ENCODE results near the gene ARHGAP15. TPM values are rescaled to one million over a fixed set of nuclear protein-coding genes. Genes with fewer than 3 reads are reported as not detected.

Gene ARHGAP15
- total RNA-seq, 1 experiment from 2014 or later = not detected

GRCh38 chr2:143604566-143604959 is 475.3 kb downstream of the ARHGAP15 start:
- no peaks in the 10 kb centered on the region for H3K79me2 ChIP-seq (ENCODE audit: low read depth)
- ChIA-PET CTCF (no interaction called here), POLR2A (ENCODE audit: unreplicated experiment) (no interaction called here)
- no TSS peak for BruUV-seq (replicated peaks)
- H3K36me3 ChIP-seq (ENCODE audit: low read depth) = no peaks in the 10 kb centered on the region
- no peaks in the 10 kb centered on the region for H3K4me1 ChIP-seq (replicated peaks; ENCODE audit: insufficient read depth)
- no peak overlapping the region for H3K27ac ChIP-seq
- H4K20me1 ChIP-seq (ENCODE audit: insufficient read depth) = no peaks in the 10 kb centered on the region
- no peak for DNase-seq
- no peak overlapping the region for H2AFZ ChIP-seq
- H3K9me3 ChIP-seq (ENCODE audit: insufficient read depth, low read depth) = no peaks in the 10 kb centered on the region
- H3F3A ChIP-seq (ENCODE audit: insufficient read depth, low read depth) = no peaks in the 10 kb centered on the region
- no peak overlapping the region for H3K4me2 ChIP-seq
- TF ChIP-seq CTCF (conservative IDR thresholded peaks at IDR 0.05) = no peak
- no peak for TF ChIP-seq EZH2 (IDR thresholded peaks at IDR 0.05; ENCODE audit: low read depth)
- intact Hi-C loops (cut with micrococcal nuclease; ENCODE audit: unreplicated experiment) = no loop called here
- no peaks in the 10 kb centered on the region for H3K9me2 ChIP-seq (ENCODE audit: insufficient read depth)
- H3K4me3 ChIP-seq = no peak overlapping the region
- no peaks in the 10 kb centered on the region for H3K27me3 ChIP-seq (ENCODE audit: insufficient read depth, low read depth)

- Histone ChIP-seq H4K20me1 (ENCODE audit: insufficient read depth) (no peaks in the 10 kb centered on the region), H3K4me2 (no peak overlapping the region), H3K9me3 (ENCODE audit: insufficient read depth, low read depth) (no peaks in the 10 kb centered on the region), H2AFZ (no peak overlapping the region), H3K79me2 (ENCODE audit: low read depth) (no peaks in the 10 kb centered on the region), H3K9me2 (ENCODE audit: insufficient read depth) (no peaks in the 10 kb centered on the region), H3K4me1 (replicated peaks; ENCODE audit: insufficient read depth) (no peaks in the 10 kb centered on the region), H3K27me3 (ENCODE audit: insufficient read depth, low read depth) (no peaks in the 10 kb centered on the region), H3K36me3 (ENCODE audit: low read depth) (no peaks in the 10 kb centered on the region), H3F3A (ENCODE audit: insufficient read depth, low read depth) (no peaks in the 10 kb centered on the region), H3K27ac (no peak overlapping the region), H3K4me3 (no peak overlapping the region)
- BruUV-seq (replicated peaks) = no TSS peak
- DNase-seq = no peak
- ChIA-PET CTCF (no interaction called here), POLR2A (ENCODE audit: unreplicated experiment) (no interaction called here)
- intact Hi-C loops (cut with micrococcal nuclease; ENCODE audit: unreplicated experiment) = no loop called here
- no peak for TF ChIP-seq EZH2 (IDR thresholded peaks at IDR 0.05; ENCODE audit: low read depth)
- TF ChIP-seq CTCF (conservative IDR thresholded peaks at IDR 0.05) = no peak
Measured at GRCh38 chr2:143607231-143608062, 478.2 kb downstream of the ARHGAP15 start.

- CTCF ChIA-PET = no interaction called here
- Histone ChIP-seq H3K4me2 (no peak overlapping the region), H3K4me1 (replicated peaks; ENCODE audit: insufficient read depth) (no peaks in the 10 kb centered on the region), H2AFZ (no peak overlapping the region), H3K9me2 (ENCODE audit: insufficient read depth) (no peaks in the 10 kb centered on the region), H3K4me3 (no peak overlapping the region), H3K79me2 (ENCODE audit: low read depth) (no peaks in the 10 kb centered on the region), H4K20me1 (ENCODE audit: insufficient read depth) (no peaks in the 10 kb centered on the region), H3F3A (ENCODE audit: insufficient read depth, low read depth) (no peaks in the 10 kb centered on the region), H3K27ac (no peak overlapping the region), H3K9me3 (ENCODE audit: insufficient read depth, low read depth) (no peaks in the 10 kb centered on the region), H3K36me3 (ENCODE audit: low read depth) (no peaks in the 10 kb centered on the region), H3K27me3 (ENCODE audit: insufficient read depth, low read depth) (no peaks in the 10 kb centered on the region)
- no peak for DNase-seq
- intact Hi-C loops (cut with micrococcal nuclease; ENCODE audit: unreplicated experiment) = no loop called here
- BruUV-seq (replicated peaks) = no TSS peak
- no peak for TF ChIP-seq CTCF (conservative IDR thresholded peaks at IDR 0.05)
- no peak for TF ChIP-seq EZH2 (IDR thresholded peaks at IDR 0.05; ENCODE audit: low read depth)
- POLR2A ChIA-PET (ENCODE audit: unreplicated experiment) = no interaction called here
Measured at GRCh38 chr2:143608063-143608423, 478.8 kb downstream of the ARHGAP15 start.
